Right renal pelvis (tissue), 4 donors: Measurements from ENCODE around the gene KCNH3. TPM values are rescaled to one million over a fixed set of nuclear protein-coding genes. Genes with fewer than 3 reads are reported as not detected.

Experiments
- DNase-seq, 4 donors: peaks; one replicate each; pipeline ENCODE4 v3.0.0-alpha.2; 2013; ENCODE audit warnings: low read depth in 4 of 4, low spot score in 3 of 4, missing footprints in 1 of 4
- polyA plus RNA-seq, 4 donors: library from polyadenylated mRNA; unstranded; fragments of 120-200 nt; gene quantifications; one replicate each; pipeline ENCODE4 v1.2.1, GENCODE V29; 2013; ENCODE audit not compliant: insufficient read length in 4 of 4

Gene KCNH3
- polyA plus RNA-seq, 4 donors, result 4.1 to 6.9 (median 5.1) TPM

DNA sequence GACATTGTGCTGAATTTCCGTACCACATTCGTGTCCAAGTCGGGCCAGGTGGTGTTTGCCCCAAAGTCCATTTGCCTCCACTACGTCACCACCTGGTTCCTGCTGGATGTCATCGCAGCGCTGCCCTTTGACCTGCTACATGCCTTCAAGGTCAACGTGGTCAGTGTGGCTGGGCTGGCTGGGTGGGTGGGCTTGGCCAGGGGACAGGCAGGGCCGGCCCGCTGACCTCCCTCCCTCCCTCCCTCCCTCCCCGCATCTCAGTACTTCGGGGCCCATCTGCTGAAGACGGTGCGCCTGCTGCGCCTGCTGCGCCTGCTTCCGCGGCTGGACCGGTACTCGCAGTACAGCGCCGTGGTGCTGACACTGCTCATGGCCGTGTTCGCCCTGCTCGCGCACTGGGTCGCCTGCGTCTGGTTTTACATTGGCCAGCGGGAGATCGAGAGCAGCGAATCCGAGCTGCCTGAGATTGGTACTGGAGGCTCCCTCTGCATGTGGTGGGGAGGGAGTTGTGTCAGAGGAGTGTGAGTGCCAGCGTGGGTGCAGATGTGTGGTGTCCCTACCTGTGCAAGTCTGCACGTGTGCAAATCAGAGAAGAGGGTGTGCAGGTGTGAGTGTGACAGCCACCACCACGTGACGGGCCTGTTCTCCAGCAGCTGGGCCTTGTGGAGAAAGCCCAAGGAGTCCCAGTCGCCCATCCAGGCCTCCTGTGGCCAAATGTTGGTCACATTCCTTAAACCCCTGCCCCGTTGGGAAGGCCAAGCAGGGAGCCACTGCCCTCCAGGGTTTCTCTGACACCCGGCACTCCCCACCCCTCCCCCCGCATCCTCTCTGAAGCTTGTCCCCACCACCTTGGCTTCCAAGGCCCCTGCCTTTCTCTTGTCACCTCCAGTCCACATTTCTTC, 5.3 kb downstream of the KCNH3 start:
- DNase-seq, result no peak

DNA sequence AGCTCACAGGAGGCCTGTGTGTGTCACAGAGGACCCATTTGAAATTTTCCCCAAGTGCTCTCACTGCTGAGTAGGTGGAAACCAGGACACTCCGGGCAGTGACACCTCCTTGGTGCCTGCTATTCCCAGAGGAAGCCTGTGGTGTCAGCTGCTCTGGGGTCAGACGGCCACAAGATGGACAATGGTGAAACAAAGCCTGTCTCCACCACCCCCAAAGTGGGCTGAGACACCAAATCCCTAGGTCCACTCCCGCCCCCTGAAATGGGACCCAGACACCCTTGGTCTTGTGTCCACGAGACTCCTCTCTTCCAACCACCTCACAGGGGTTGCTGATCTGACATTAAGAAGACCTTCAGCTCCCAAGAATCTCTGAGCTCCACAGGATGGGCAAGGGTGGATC, 7.0 kb downstream of the KCNH3 start:
- DNase-seq, result no peak

DNA sequence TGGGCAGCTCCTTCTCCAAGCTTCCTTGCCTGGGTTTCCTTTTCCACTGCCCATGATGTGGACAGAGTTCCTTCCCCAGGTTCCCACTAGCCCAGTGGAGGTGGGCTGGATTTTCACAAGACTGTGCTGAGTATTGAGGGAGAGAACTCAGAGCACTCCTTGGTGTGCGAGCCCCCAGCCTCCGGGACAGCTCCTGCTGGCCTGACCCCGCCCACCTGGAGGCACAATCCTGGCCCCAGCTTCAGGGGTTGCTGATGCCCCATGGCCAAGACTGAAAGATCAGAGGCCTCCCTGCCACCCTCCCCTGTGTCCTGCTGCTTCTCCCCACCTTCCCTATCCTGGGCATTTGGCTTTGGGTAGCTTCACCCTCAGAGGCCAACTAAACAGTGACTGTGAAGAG, 7.7 kb downstream of the KCNH3 start:
- DNase-seq, result no peak

DNA sequence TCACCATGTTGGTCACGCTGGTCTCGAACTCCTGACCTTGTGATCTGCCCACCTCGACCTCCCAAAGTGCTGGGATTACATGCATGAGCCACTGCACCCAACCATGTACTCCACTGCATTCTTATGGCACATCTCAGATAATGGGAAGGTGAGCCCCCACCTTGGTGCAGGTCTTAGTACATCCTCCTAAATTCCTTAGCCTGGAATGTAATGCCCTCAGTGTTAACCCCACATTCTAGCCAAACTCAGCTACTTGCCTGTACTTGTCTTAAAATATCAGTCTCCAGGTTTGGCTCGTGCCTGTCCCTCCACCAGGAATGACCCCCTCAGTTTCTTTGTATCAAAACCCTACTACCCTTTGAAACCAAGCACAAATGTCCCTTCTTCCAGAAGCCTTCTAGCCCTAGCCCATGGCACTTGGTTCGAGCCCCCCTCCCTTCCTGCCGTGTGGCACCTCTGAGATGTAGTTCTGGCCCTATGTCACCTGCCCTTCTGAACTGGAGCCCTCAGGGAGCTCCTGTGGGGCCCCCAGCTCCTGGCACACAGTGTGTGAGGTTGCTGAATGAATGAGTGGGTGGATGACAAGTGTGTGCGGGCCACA, 8.4 kb downstream of the KCNH3 start:
- DNase-seq, result no peak

DNA sequence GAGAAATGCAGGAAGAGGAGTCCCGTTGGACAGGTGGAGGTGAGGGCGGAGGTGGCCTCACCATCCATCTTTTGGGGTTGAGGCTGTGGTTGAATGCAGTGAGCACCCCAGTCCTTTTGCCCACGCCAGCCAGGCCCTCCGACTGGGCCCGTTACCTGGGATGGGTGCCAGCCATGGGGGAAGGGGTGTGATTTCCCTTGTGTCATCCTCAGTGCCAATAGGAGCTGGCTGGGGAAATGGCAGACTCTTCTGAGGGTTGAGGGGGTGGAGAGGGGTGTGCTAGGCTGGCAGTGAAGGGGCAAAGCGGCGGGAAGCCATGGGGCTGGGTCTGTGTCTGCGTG, 9.6 kb downstream of the KCNH3 start:
- DNase-seq, result no peak

DNA sequence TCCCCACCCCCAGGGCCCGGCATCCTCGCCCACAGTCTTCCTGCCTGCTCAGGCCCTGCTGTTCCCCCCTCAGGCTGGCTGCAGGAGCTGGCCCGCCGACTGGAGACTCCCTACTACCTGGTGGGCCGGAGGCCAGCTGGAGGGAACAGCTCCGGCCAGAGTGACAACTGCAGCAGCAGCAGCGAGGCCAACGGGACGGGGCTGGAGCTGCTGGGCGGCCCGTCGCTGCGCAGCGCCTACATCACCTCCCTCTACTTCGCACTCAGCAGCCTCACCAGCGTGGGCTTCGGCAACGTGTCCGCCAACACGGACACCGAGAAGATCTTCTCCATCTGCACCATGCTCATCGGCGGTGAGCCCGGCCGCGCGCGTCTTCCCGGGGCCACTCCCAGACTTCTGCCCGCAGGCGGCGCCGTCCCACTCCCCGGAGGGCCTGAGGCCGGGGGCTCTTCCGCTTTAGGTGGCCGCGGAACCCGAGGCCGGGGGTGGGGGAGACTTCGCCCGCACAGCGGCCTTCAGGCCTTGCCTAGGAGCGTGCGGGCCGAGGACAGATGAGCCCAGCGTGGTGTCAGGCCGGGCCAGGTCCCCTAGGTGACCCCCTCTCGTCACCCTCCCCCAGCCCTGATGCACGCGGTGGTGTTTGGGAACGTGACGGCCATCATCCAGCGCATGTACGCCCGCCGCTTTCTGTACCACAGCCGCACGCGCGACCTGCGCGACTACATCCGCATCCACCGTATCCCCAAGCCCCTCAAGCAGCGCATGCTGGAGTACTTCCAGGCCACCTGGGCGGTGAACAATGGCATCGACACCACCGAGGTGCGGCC, 10.2 kb downstream of the KCNH3 start:
- DNase-seq, result no peak

DNA sequence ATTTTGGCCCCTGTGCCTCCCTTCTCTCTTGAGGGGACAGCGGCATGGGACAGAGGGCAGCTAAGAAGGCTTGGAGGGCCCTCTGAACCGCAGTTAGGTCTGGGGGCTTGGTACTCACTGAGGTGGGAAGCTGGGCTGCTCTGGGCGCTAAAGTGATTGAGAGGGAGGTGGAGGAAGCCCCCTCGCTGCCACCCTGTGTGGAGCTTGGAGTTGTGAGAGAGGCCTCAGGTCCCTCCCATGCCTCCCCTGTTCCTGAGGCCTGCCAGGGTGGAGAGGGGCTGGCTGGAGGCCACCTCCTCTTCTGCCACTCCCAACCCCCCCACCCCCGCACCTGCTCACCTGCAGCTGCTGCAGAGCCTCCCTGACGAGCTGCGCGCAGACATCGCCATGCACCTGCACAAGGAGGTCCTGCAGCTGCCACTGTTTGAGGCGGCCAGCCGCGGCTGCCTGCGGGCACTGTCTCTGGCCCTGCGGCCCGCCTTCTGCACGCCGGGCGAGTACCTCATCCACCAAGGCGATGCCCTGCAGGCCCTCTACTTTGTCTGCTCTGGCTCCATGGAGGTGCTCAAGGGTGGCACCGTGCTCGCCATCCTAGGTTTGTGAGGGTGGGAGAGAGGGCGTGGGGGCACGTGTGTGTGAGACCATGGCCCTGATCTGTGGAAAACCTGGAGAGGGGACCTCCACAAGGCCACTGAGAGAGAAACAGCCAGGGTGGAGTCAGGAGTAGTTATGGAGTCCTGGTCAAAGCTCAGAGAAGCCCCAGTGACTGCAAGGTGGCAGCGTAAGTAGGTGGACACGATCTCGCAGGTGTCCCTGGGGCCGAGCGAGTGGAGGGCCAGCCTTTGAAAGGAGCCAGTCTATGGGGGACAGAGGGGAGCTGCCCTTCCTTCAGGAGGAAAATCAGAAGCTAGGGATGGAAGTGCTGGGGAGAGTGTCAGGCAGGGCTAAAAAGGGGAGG, 11.2 kb downstream of the KCNH3 start:
- DNase-seq, result no peak

DNA sequence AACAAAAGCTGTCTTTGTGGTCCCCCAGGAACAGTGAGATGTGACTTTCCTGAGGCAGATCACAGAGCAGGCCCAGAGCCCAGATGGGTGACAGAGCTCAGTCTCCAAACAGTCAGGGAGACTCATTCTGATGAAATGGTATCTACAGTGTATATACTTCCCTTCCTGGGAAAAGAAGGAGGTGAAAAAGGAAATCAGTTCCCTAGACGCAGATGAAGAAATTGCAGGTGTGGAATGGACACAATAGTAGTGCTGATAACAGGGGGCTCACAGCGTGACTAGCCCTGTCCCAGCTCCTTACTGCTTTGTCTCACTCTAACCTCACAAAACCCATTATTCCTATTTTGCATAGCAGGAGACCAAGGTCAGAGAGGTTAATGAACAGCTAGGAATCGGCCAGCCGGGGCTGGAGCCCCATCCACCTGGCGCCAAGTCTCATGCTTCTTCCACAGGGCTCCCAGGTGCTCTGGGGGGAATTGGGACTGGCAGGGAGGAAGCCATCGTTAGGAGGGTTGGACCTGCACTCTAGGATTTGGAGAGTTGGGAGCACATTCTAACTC, 11.9 kb downstream of the KCNH3 start:
- DNase-seq, result no peak

DNA sequence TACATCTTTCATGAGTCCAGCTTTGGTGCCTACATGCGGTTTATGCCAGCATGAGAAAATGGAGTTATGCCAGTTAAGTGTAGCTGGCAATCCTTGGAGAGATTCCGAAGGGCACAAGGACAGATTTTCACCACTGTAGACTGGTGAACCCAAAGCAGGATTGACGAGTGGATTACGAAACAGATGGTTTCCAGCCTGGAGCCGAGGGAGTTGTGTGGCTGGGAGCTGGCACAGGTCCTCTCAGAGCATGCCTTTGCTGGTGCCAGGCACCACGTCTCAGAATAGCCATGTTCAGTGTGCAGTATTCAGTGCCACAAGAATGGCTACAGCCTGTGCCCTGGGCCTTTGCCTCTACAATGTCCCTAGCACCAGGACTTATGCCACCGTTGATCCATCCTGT, 13.2 kb downstream of the KCNH3 start:
- DNase-seq, result no peak

DNA sequence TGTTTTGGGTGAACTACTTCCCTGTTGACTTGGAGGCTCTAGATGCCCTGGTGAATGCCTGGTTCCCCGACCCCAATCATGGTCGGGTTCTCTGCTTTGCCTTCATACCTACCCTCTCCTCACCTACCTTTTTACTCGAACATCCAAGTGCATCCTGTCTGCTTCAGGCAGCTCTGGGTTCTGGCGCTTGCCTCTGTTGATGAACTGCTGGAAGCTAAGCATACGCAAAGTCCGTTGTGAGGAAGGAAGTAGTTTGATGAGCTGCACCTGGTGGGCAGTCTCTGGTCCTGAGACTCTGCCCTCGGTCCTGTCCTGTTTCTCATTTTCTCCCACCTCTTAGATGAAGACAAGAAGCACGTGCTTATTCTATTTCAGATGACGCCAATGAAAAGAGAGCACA, 13.6 kb downstream of the KCNH3 start:
- DNase-seq, result no peak

DNA sequence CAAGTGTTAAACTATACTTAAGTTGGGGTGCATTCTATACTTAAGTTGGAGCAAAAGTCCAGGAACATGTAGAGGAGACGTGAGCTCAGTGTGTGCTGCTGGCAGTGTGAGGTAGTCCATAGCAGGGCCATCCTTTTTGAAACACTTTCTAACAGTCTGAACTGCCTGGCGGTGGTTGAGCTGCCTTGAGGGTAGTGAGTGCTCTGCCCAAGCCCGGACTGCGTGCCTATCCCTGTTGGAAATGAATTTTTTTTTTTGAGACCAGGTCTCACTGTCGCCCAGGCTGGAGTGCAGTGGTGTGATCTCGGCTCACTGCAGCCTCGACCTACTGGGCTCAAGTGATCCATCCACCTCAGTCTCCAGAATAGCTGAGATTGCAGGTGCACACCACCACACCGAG, 14.1 kb downstream of the KCNH3 start:
- no peak for DNase-seq

DNA sequence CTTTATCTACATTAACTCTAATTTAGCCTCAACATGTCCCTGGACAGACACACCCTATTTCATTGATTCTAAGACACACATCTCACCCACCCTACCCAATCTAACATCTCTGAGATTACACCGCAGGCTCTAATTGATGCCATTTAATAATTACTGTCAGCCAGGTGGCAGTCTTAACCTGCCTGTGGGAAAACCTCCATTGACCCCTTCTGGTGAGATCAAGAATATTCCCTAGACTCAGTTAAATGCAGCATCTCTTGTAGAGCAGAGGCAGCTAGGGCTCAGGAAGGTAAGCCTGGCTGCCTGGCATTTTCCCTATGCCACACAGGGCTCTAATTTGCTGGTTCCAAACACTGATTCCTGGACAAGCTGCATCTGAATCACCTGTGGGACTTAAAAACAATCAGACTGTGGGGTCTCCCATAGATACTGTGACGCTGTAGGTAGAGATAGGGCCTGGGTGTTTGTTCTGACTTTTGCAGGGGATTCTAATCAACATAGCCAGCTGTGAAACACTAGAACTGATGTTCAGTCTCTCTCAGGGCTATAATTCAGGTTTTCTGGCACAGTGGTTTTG, 14.8 kb downstream of the KCNH3 start:
- DNase-seq, result no peak

DNA sequence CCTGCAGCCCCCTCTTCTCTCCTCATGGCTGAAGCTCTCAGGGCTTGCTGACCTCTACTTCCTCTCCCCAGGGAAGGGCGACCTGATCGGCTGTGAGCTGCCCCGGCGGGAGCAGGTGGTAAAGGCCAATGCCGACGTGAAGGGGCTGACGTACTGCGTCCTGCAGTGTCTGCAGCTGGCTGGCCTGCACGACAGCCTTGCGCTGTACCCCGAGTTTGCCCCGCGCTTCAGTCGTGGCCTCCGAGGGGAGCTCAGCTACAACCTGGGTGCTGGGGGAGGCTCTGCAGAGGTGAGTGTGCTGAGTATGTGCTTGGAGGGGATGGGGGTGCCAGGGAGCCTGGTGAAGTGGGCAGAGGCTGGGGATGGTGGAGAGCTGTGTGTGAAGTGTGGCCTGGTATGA, 15.4 kb downstream of the KCNH3 start:
- DNase-seq, result no peak

DNA sequence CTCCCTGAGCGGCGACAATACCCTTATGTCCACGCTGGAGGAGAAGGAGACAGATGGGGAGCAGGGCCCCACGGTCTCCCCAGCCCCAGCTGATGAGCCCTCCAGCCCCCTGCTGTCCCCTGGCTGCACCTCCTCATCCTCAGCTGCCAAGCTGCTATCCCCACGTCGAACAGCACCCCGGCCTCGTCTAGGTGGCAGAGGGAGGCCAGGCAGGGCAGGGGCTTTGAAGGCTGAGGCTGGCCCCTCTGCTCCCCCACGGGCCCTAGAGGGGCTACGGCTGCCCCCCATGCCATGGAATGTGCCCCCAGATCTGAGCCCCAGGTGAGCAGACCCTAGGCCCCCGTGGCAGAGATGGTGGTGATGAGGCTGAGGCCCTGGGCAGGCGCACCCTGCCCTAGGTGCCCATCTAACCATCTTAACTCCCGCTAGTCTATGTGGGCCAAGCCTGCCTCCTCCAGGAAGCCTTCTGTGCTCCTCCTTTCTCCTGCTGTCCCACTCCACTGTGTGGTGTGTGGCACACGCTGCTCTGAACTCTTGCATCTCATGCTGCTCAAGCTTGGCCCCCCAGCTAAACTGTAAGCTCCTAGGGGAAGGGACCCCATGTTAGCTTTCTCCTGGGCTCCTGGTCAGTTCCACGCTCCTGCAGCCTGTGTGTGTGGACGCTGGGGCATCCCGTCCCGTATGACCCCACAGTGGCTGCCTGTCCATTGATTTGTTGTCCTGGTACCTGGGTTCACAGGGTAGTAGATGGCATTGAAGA, 17.0 kb downstream of the KCNH3 start:
- no peak for DNase-seq

DNA sequence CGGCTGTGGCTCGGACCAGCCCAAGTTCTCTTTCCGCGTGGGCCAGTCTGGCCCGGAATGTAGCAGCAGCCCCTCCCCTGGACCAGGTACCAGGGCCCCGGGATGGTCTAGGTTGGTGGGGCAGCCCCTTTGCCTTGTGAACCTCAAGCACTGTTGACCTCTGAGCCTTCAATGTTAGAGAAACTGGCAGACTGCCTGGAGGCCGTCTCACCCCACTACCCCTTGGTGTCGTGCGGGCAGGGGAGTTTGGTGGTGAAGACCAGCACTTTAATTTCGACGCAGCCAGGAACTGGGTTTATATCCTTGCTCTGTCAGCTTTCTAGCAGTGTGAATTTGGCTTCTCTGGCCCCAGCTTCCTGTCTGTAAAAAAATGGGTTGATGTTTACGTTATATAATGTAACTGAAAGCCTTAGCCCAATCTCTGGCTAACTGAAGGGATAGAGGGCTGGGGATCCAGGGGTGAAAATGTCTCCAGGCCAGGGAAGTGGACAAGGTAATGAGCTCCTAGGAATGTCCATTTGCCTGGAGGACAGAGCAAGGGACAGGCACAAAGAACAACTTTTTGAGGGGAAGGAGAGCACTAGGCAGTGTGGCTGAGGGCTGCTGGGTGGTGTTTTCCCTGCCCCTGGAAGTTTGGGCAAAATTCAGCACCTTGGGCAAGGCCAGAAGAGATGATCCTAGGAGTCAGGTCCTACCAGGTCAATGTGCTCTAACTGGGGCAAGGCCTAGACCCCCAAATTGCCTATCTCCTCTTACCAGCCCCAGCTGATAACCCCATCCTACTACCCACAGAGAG, 17.8 kb downstream of the KCNH3 start:
- DNase-seq, result no peak

DNA sequence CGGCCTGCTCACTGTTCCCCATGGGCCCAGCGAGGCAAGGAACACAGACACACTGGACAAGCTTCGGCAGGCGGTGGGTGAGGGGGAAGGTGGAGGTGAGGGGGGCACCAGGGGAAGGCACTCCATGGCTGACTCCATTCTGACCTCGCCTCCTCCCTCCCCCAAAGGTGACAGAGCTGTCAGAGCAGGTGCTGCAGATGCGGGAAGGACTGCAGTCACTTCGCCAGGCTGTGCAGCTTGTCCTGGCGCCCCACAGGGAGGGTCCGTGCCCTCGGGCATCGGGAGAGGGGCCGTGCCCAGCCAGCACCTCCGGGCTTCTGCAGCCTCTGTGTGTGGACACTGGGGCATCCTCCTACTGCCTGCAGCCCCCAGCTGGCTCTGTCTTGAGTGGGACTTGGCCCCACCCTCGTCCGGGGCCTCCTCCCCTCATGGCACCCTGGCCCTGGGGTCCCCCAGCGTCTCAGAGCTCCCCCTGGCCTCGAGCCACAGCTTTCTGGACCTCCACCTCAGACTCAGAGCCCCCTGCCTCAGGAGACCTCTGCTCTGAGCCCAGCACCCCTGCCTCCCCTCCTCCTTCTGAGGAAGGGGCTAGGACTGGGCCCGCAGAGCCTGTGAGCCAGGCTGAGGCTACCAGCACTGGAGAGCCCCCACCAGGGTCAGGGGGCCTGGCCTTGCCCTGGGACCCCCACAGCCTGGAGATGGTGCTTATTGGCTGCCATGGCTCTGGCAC, 18.5 kb downstream of the KCNH3 start:
- DNase-seq, result no peak

DNA sequence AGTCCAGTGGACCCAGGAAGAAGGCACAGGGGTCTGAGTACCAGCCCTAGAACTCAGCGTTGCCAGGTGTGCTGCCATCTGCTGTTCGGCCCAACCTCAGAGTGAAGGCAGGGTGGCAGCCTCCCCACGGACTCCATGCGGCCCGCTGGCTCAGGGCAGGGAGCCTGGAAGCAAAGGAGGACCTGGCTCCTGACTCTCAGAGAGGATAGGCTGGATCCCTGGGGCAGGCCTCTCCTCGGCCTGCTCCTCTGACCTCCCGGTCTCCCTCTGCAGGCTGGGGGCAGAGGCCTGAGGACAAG, 19.0 kb downstream of the KCNH3 start:
- DNase-seq, result no peak

DNA sequence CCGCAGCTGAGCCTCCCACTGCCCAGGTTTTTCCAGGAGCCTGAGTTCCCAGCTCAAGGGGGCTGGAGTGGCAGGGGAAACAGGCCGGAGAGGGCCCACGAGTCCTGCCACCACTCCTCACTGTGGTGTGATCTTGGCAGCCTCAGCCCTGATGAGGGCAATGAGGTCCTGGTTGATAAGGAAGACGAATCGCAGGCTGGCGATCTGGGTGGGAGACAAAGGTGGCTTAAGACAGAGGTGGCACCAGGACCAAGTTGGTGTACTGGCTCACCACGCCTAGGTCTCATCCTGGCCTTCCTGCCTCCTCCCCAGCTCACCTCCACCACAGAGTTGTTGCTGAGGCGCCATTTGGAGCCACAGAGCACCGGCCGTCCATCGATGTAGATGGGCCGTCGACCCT, 19.7 kb downstream of the KCNH3 start:
- no peak for DNase-seq
